Measurements from ENCODE around the gene PRPF38B.
"Not testable (repeated sequence)": the region's sequence is repeated elsewhere in the genome, so short reads cannot be mapped to it uniquely, and the experiment has no call there.

Gene PRPF38B, protein sequence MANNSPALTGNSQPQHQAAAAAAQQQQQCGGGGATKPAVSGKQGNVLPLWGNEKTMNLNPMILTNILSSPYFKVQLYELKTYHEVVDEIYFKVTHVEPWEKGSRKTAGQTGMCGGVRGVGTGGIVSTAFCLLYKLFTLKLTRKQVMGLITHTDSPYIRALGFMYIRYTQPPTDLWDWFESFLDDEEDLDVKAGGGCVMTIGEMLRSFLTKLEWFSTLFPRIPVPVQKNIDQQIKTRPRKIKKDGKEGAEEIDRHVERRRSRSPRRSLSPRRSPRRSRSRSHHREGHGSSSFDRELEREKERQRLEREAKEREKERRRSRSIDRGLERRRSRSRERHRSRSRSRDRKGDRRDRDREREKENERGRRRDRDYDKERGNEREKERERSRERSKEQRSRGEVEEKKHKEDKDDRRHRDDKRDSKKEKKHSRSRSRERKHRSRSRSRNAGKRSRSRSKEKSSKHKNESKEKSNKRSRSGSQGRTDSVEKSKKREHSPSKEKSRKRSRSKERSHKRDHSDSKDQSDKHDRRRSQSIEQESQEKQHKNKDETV

GRCh38 chr1:108691942-108692723 lies at the start of gene PRPF38B:
PRPF38B (plus strand) TSS chr1:108692310; CDS start chr1:108692592, 282 bp downstream.
- peak; percentile 91 for DNase-seq

DNA sequence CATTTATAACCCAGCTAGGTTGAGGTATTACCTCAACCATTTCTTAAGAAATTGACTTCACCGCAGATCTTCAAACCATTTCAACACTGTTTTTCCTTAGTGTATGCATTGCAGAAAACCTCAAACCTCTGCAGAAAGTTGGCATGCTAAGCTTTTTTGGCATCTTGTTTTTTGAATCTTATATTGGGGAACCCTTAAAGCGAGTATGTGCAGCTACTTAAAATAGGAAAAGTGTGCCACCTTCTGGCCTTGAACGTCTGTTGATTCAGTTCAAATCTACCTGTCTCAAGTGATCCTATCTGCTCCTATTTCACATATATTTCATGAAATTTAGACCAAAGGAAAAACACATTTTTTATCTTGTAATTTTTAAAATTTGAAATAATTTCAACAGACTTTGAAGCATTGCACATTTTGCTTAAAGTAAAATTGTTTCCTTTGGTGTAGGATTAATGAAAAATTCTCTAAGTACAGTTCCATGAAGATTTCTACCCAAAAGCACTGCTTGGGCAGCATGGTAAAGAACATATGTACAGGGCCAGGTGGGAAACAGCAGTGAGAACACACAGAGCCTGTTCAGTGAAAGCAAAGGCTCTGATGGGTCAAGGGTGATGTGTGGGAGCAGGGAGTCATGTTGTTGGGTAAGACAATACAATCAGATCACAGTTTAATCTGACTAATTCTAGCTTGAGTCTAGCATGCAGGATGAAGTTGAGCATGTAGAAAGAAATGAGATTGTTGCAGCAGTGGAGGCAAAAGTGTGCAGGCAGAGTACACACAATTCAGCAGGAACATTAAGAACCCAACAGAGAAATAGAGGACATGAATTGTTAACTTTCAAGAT lies 48.4 kb upstream of the PRPF38B start:
- DNase-seq, result peak; percentile 16

DNA sequence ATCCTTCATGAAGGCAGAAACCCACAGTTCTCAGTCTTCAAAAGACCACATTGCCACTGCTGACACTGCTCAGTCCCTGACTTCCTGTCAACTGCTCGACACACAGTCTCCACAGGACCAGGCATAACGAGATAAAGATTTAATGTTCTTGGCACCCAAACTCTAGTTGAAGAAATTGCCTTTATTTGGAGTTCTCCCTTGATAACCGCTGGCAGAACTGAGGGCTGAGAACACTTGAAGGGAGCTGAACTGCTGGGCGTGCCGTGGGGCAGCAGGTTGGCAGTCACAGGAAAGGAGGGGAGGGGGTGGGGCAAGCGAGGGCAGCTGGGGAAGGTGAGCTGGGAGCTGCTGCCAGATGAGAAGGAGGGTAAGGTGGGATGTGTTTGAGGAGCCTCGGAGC lies 47.1 kb upstream of the PRPF38B start:
- DNase-seq, result peak; percentile 23

DNA sequence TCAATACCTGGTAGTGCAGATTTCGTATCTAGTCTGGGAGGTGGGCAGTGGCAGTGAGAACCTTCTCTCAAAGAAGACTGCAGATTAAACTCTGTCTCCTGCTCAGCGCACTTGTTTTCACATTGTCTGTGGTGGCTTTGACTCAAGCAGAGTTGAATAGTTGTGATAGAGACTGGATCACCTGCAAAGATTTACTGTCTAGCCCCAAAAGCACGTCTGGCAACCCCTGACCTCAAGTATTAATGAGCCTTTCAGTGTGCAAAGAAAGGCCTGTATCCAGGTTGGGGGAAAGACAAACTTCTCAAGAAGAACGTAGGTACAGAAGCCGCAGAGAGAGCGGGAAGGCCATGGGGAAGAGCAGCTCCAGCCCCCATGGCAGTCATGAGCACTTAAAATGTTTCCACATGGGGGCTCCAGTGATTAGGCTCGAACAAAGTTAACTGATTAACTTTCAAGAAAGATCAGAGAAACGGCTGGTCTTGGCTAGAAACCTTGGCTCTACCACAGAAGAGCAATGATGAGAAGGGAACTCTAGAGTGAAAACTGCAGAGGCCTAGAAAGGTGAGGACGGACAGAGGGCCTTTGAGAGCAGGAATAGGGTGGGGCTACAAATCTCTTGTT lies 46.4 kb upstream of the PRPF38B start:
- no peak for DNase-seq

GRCh38 chr1:108646265-108646647 lies 45.9 kb upstream of the PRPF38B start:
- no peak for DNase-seq

DNA sequence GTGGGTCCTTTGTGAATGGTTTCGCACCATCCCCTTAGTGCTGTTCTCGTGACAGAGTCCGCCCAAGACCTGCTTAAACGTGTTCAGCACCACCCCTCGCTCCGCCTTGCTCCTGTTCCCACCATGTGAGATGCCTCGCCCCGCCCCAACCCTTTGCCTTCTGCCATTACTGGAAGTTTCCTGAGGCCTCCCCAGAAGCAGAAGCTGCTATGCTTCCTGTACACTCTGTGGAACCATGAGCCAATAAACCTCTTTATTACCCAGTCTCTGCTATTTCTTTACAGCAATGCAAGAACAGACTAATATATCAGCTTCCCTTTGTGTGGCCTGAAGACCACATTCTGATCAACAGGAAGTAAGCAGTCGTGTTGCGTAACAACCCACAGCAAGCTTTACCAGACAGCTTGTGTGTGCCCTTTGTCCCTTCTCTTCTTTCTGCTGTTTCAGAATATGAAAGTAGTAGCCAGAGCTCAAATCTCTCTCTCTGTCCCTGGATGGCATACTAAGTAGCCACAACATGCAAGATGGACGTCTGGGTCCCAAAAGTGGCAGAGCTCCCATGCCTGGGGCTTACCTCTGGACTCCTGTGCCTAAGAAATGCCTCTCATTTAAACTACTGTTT lies 45.4 kb upstream of the PRPF38B start:
- peak; percentile 76 for DNase-seq

DNA sequence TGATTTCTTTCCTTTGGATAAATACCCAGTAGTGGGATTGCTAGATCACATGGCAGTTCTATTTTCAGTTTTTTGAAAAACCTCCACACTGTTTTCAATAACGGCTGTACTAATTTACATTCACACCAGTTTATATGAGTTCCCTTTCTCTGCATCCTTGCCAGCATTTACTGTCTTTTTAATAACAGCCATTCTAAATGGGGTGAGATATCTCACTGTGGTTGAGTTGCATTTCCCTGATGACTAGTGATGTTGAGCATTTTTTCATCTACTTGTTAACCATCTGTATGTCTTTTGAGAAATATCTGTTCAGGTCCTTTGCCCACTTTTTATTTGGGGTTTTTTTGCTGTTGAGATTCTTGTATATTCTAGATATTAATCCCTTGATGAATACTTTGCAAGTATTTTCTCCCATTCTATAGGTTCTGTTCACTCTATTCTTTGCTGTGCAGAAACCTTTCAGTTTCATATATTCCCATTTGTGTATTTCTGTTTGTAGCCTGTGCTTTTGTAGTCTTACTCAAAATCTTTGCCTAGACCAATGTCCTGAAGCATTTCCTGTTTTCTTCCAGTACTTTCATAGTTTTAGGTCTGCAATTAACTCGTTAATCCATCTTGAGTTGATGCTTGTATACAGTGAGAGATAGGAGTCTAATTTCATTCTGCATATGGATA lies 38.5 kb upstream of the PRPF38B start:
- DNase-seq, result no peak

GRCh38 chr1:108657356-108658080 lies 34.6 kb upstream of the PRPF38B start:
- no peak for DNase-seq

GRCh38 chr1:108661030-108661609 lies 31.0 kb upstream of the PRPF38B start, which contains the start of gene HENMT1:
HENMT1 (minus strand) TSS chr1:108661093; CDS start chr1:108659884, 1,209 bp downstream.
- no peak for DNase-seq

DNA sequence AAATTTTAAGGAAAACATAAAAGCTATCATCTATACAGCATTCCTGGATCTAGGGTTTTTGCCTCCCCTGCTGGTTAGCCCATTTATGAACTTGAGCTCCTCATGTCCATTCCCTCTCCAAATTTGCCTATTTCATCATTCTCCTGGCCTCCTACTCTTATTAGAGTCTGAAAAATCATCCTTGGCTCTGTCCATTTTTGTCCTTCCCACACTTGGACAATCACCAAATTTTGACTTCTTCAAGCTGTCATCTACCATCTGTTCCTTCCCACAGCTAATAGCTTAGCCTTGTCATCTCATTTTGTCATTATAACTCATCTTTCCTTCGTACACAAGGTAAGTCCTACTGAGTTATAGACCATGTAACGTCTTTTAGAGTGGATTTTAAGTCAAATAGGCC lies 29.0 kb upstream of the PRPF38B start:
- no peak for DNase-seq

DNA sequence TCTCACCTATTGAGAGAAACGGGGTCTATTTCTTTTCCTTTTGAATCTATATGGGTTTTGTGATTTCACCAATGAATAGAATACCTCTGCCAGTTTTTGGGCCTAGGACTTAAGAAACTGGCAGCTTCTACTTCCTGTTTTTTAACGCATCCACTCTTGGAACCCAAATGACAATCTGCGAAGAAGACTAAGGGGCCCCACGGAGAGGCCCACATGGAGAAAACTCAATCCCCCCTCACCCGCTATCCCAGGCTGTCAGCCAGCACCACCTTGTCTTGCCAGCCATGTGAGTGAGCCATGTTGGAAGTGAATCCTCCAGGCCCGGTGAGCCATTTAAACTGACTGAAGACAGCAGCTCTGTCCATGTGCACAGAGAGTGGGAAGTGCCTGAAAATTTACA lies 27.6 kb upstream of the PRPF38B start:
- no peak for DNase-seq

DNA sequence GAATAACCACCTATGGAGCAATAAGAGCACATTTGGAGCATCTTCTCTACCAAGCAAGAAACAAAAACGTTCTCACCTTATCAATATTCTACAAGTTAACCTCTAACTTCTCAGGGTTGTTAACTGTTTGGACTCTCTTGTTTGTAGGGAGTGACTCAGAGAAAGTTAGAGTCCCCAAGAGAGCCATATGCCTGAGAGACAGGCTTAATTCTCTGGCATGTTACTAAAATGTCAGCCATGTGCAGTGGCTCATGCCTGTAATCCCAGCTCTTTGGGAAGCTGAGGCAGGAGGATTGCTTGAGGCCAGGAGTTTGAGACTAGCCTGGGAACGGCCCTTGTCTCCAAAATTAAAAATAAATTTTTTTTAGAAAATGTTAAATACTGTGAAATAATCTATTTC lies 27.0 kb upstream of the PRPF38B start:
- no peak for DNase-seq

GRCh38 chr1:108665771-108666170 lies 26.3 kb upstream of the PRPF38B start:
- DNase-seq, result no peak

DNA sequence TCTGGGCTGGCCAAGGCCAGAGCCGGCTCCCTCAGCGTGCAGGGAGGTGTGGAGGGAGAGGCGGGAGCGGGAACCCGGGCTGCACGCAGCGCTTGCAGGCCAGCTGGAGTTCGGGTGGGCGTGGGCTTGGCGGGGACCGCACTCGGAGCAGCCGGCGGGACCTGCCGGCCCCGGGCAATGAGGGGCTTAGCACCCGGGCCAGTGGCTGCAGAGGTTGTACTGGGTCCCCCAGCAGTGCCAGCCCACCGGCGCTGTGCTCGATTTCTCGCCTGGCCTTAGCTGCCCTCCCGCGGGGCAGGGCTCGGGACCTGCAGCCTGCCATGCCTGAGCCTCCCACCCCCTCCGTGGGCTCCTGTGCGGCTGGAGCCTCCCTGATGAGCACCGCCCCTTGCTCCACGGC lies 24.7 kb upstream of the PRPF38B start:
- DNase-seq, result not testable (repeated sequence)

GRCh38 chr1:108668777-108669176 lies 23.3 kb upstream of the PRPF38B start:
- DNase-seq, result no peak

GRCh38 chr1:108669679-108670078 lies 22.4 kb upstream of the PRPF38B start:
- no peak for DNase-seq

- DNase-seq, result no peak
These were observed 21.9 kb upstream of the PRPF38B start for GRCh38 chr1:108670131-108670773.

DNA sequence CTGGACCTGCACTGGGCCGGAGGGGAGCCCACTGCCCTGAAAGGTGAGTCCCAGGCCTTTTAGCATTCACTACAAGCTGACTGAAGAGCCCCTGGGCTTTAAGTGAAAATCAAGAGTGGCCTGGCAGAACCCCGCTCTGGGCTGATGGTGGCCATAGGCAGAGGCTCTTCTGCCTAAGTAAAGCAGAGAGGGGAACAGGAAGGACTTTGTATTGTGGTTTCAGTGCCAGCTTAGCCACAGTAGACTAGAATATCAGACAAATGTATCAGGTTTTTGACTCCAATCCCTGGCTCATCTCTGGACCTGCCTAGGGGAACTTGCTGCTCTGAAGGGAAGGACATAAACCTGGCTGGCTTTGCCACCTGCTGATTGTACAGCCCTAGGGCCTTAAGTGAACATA lies 21.0 kb upstream of the PRPF38B start:
- DNase-seq, result no peak

DNA sequence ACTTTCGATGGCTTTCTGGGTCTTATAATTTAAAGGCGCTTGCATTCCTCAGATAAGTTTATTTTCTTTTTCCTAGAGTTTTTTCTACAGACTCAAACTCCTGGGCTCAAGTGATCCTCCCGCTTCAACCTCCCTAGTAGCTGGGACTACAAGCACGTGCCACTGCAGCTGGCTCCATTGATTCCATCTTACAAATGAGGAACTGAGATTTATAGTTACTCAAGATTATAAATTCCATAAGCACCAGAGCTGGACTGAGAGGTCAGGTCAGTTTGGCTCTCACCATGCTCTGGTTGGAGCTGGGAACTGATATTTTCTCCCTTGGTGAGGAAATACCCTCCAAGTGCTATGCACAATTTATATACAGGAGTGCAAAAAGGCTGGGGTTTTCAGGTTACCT lies 13.4 kb upstream of the PRPF38B start:
- DNase-seq, result no peak

Data from GDM1 (cell line).